Measurements from ENCODE around the gene TMPRSS4.

Gene TMPRSS4

GRCh38 chr11:118073554-118073953, 3.3 kb upstream of the TMPRSS4 start:
- in situ Hi-C loops (cut with HindIII; ENCODE audit: low pct_unique_long_range_greater_than_20kb, low sequenced_read_pairs), result no loop called here
- TF ChIP-seq JUND (IDR thresholded peaks at IDR 0.05; ENCODE audit: low read depth), result no peak
- no peak for DNase-seq (ENCODE audit: low read depth in 1 of 2, low spot score in 1 of 2)

- DNase-seq (ENCODE audit: low read depth in 1 of 2, low spot score in 1 of 2), result no peak
- no peak for TF ChIP-seq JUND (IDR thresholded peaks at IDR 0.05; ENCODE audit: low read depth)
- in situ Hi-C loops (cut with HindIII; ENCODE audit: low pct_unique_long_range_greater_than_20kb, low sequenced_read_pairs), result no loop called here
Measured at GRCh38 chr11:118074091-118074685, 2.7 kb upstream of the TMPRSS4 start.

DNA sequence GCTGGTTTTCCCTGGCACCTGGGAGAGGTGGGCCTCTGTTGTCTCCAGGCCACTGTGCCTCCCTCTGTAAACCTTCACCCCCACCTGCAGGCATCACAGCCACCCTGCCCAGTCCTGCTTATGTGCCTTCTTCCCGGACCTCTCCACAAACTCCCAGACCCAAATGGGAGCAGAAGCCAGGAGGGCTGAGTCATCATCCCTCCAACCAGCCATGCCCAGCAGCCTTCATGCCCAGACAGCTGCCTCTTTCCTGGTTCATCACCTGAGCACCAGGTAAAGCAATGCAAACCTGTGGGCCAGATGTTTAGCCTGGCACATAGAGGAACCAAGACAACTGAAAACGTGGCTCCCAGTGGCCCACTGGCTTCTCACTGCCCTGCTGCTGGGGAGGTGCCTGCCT, 2.1 kb upstream of the TMPRSS4 start:
- no peak for TF ChIP-seq JUND (IDR thresholded peaks at IDR 0.05; ENCODE audit: low read depth)
- in situ Hi-C loops (cut with HindIII; ENCODE audit: low pct_unique_long_range_greater_than_20kb, low sequenced_read_pairs), result no loop called here
- DNase-seq (ENCODE audit: low read depth in 1 of 2, low spot score in 1 of 2), result peak in 1 of 2 experiments; percentile 40

DNA sequence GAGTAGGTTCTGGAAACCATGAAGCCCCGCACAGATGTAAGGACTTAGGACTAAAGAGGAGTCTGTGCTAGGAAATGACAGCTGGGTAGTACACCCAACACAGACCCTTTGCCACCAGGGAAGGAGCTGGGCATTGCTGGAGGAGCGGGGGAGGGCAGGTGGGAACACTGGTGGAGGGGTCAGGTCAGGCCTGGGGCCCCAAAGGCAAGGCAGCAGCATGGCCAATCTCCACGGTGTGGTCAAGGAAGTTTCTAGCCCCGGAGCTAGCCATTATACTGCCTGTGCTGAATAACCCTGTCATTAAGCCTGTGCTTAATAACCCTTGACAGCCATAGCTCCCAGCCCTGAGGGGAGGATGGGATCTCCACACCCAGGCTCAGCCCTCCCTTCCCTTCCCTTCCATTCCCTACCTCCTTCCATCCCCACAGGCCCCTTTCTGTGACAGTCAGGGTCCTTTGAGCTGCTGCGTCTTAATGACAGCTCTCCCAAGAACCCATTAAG, 2.1 kb downstream of the TMPRSS4 start:
- no peak for TF ChIP-seq JUND (IDR thresholded peaks at IDR 0.05; ENCODE audit: low read depth)
- no peak for DNase-seq (ENCODE audit: low read depth in 1 of 2, low spot score in 1 of 2)
- in situ Hi-C loops (cut with HindIII; ENCODE audit: low pct_unique_long_range_greater_than_20kb, low sequenced_read_pairs), result no loop called here

DNA sequence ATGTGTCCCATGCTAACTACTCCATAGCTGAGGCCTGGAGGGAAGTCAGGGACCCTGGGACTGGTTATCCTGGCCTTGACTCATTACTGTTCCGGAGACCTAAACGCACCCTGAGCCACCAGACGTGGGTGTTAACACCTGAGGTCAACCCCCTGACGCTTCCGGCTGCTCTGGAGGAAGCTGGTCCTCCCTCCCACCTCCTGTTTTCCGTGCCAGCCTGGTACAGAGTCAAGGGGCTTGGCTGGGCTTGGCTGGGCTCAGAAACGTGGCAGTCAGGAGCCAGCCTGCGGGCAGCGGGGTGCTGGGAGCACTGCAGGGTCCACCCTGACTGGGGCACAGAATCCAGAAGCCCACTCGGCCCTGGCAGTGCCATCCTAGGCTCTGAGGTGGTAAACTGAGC, 2.6 kb downstream of the TMPRSS4 start:
- in situ Hi-C loops (cut with HindIII; ENCODE audit: low pct_unique_long_range_greater_than_20kb, low sequenced_read_pairs), result no loop called here
- no peak for TF ChIP-seq JUND (IDR thresholded peaks at IDR 0.05; ENCODE audit: low read depth)
- no peak for DNase-seq (ENCODE audit: low read depth in 1 of 2, low spot score in 1 of 2)

GRCh38 chr11:118080296-118080695, 3.4 kb downstream of the TMPRSS4 start:
- in situ Hi-C loops (cut with HindIII; ENCODE audit: low pct_unique_long_range_greater_than_20kb, low sequenced_read_pairs), result no loop called here
- DNase-seq (ENCODE audit: low read depth in 1 of 2, low spot score in 1 of 2), result no peak
- no peak for TF ChIP-seq JUND (IDR thresholded peaks at IDR 0.05; ENCODE audit: low read depth)

- no peak for DNase-seq (ENCODE audit: low read depth in 1 of 2, low spot score in 1 of 2)
- in situ Hi-C loops (cut with HindIII; ENCODE audit: low pct_unique_long_range_greater_than_20kb, low sequenced_read_pairs), result no loop called here
- no peak for TF ChIP-seq JUND (IDR thresholded peaks at IDR 0.05; ENCODE audit: low read depth)
Measured at GRCh38 chr11:118081241-118081958, 4.5 kb downstream of the TMPRSS4 start.

DNA sequence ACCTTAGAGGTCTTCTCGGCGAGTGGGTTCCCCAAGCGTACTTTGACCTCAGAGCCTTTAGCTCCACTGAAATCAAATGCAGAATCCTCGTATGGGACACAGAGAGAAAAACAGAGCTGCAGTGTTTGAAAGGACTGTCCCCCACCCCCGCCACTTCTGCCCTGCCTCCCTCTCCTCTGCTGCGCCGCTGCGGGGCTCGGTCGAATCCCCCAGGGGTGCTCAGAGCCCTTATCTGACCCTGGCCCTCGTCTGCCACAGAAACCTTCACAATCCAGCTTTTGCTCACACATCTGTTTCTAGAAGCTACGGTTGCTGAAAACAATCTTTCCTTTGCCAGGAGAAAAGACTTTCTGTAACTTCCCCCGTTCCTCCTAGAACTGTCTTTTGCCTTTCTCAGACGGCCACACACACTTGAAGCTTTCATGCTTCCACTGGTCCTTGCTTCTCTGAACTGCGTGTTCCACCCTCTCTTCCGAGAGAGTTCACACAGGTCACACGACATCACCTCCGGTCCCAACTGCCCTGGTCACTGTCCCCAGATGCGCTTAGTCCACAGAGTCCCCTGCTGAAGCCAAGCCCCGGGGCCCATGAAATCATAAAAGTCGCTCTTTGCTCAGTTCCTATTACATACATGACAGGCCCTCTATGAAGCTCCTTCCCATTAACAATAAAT, 6.1 kb downstream of the TMPRSS4 start:
- DNase-seq (ENCODE audit: low read depth in 1 of 2, low spot score in 1 of 2), result no peak
- in situ Hi-C loops (cut with HindIII; ENCODE audit: low pct_unique_long_range_greater_than_20kb, low sequenced_read_pairs), result no loop called here
- no peak for TF ChIP-seq JUND (IDR thresholded peaks at IDR 0.05; ENCODE audit: low read depth)

DNA sequence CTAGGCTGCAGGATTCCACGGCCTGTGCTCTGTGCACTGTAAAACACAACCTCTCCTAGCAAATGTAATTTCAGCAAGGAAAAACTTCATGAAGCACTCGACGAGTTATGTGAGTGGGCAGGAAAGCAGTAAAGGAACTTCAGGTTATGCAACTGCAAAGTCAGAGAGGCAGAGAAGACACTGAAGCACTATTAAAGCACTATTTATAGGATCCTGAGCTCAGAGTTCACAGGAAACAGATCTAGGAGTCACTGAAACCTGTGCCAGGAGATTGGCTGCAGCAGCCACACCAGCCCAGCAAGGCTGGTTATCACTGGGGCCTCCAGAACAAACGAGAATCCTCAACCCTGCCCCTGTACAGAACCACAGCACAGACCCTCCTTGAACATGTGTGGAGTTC, 7.4 kb downstream of the TMPRSS4 start:
- in situ Hi-C loops (cut with HindIII; ENCODE audit: low pct_unique_long_range_greater_than_20kb, low sequenced_read_pairs), result no loop called here
- TF ChIP-seq JUND (IDR thresholded peaks at IDR 0.05; ENCODE audit: low read depth), result no peak
- no peak for DNase-seq (ENCODE audit: low read depth in 1 of 2, low spot score in 1 of 2)

- DNase-seq (ENCODE audit: low read depth in 1 of 2, low spot score in 1 of 2), result no peak
- TF ChIP-seq JUND (IDR thresholded peaks at IDR 0.05; ENCODE audit: low read depth), result no peak
- in situ Hi-C loops (cut with HindIII; ENCODE audit: low pct_unique_long_range_greater_than_20kb, low sequenced_read_pairs), result no loop called here
Measured at GRCh38 chr11:118084656-118085055, 7.8 kb downstream of the TMPRSS4 start.

DNA sequence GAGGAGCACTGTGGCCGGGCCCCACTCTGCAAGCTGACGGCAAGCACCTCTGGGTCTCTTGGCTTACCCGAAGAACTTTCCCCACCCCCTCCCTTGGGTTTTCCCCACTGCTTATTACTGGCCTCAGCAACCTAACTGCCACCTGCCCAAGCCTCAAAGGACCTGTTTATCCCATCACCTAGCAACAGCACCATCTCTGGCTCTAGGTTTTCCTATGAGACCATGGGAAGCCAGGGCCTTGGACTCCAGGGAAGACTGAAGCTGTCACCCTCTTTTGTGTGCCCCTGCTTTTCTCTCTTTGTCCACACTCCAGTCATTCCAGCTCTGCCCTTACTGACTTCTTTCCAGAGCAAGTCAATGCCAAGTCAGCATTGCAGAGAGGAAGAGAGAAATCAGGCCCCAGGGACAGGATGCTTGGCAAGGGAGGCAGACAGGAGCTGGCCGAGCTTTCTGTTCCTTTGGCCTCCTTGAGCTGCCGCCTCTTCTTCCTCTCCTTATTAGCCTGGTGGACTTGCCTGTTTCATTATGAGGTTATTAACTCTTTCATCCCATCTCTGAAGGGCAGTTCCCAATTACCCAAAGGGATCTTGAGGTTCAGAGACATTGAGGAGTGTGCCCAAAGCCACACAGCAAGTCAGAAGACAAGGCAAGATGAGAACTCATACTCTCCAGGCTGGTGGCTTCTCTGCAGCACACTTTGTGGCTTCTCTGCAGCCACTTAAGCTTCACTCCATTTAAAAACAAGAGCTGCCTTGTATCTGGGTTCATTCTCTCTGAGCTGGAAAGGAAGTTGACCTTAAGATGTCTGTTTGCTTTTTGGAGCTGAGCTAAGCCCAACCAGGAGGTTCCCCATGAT, 10.3 kb downstream of the TMPRSS4 start, which contains the start of gene SMIM35:
SMIM35 (minus strand) TSS at position 51 of the 856 bp plus-strand sequence. CDS start 206 bp downstream, outside the sequence.
- in situ Hi-C loops (cut with HindIII; ENCODE audit: low pct_unique_long_range_greater_than_20kb, low sequenced_read_pairs), result no loop called here
- no peak for TF ChIP-seq JUND (IDR thresholded peaks at IDR 0.05; ENCODE audit: low read depth)
- no peak for DNase-seq (ENCODE audit: low read depth in 1 of 2, low spot score in 1 of 2)

DNA sequence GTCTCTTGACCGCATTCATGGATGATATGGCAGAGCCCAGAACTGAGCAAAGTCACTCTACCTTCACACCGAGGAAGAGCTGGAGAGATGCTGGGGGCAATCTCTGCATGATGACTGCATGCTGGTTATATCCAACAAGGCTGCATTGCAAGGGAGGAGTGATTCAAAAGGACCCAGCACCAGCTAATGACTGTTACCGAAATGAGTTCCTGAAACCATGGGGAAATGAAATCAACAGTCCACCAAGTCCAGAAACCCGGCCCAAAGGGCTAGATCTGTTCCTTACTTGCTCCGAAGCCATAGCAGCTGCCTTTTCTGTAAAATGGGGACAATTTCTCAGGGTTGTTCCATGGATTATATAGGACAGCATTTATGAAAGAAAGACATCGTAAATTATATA, 11.1 kb downstream of the TMPRSS4 start:
- no peak for TF ChIP-seq JUND (IDR thresholded peaks at IDR 0.05; ENCODE audit: low read depth)
- no peak for DNase-seq (ENCODE audit: low read depth in 1 of 2, low spot score in 1 of 2)
- in situ Hi-C loops (cut with HindIII; ENCODE audit: low pct_unique_long_range_greater_than_20kb, low sequenced_read_pairs), result no loop called here
